ENCODE data around the gene LSP1. TPM values are rescaled to one million over a fixed set of nuclear protein-coding genes. Genes with fewer than 3 reads are reported as not detected.

The LSP1 gene
- total RNA-seq, 2 experiments from 2014 or later = 232 to 303 TPM

DNA sequence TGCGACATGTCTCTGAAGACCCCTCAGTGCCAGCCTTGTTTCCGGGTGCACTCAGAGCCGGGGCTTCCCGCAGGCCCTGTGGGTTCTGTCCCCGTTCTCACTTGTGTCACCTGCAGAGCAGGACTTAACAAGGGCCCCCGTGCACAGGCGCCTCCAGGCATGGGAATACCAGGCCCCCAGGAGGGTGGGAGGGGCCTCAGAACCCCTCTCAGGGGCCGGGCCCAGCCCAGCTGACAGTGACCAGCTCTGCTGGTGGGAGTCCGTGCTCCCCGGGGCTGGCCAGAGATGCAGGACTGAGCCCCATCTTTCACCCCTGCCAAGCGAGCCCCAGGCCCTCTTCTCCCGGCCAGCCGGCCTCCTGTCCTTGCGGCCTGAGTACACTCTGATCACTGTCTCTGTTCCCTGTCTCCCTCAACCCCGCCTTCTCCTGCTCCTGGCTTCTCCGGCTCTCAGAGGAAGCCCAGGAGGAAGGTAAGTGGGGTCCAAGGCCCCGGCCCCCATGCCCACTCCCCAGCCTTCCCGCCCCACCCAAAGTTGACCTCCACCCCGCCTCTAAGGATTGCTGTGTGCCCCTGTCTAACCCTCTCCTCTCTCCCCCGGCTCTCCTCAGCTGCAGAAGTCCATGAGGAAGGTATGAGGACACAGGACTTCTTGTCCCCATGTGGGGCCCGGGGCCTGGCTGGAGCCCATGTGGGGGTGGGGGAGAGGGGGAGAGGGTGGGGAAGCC lies 71.9 kb downstream of the LSP1 start:
- TF ChIP-seq EZH2phosphoT487 (IDR thresholded peaks at IDR 0.05; ENCODE audit: borderline replicate concordance, low read depth, low read length) = no peak
- TF ChIP-seq, protein P1, sequence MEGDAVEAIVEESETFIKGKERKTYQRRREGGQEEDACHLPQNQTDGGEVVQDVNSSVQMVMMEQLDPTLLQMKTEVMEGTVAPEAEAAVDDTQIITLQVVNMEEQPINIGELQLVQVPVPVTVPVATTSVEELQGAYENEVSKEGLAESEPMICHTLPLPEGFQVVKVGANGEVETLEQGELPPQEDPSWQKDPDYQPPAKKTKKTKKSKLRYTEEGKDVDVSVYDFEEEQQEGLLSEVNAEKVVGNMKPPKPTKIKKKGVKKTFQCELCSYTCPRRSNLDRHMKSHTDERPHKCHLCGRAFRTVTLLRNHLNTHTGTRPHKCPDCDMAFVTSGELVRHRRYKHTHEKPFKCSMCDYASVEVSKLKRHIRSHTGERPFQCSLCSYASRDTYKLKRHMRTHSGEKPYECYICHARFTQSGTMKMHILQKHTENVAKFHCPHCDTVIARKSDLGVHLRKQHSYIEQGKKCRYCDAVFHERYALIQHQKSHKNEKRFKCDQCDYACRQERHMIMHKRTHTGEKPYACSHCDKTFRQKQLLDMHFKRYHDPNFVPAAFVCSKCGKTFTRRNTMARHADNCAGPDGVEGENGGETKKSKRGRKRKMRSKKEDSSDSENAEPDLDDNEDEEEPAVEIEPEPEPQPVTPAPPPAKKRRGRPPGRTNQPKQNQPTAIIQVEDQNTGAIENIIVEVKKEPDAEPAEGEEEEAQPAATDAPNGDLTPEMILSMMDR (conservative IDR thresholded peaks at IDR 0.05; ENCODE audit: low read length) = no peak
- H3K36me3 ChIP-seq (ENCODE audit: insufficient read depth, low read length) = no peaks in the 10 kb centered on the region
- no peaks in the 10 kb centered on the region for H3K4me1 ChIP-seq (ENCODE audit: insufficient read depth, low read length, poor library complexity, severe bottlenecking)
- no peak overlapping the region for H2AFZ ChIP-seq (ENCODE audit: low read length)
- no peaks in the 10 kb centered on the region for H3K9me2 ChIP-seq (ENCODE audit: insufficient read depth, low read length)
- no peaks in the 10 kb centered on the region for H4K20me1 ChIP-seq (ENCODE audit: insufficient read depth, low read length)
- DNase-seq (ENCODE audit: low spot score) = no peak
- BruUV-seq (replicated peaks) = no TSS peak
- intact Hi-C loops (cut with micrococcal nuclease; ENCODE audit: unreplicated experiment) = loop anchor here (10.0 kb wide), 1 partner anchor 230 kb away; the partner anchor contains the start of gene KRTAP5-6
- H3K4me2 ChIP-seq (ENCODE audit: low read length) = no peak overlapping the region
- POLR2A ChIA-PET = no interaction called here
- no peaks in the 10 kb centered on the region for H3K79me2 ChIP-seq (ENCODE audit: insufficient read depth, low read depth, low read length)
- H3K4me3 ChIP-seq (ENCODE audit: low read depth, low read length, poor library complexity, severe bottlenecking) = no peak overlapping the region
- no peaks in the 10 kb centered on the region for H3K9me3 ChIP-seq (ENCODE audit: low read length)
- CTCF ChIA-PET (ENCODE audit: unreplicated experiment) = no interaction called here
- no peak overlapping the region for H3K27ac ChIP-seq (ENCODE audit: low read depth, low read length, poor library complexity, severe bottlenecking)

DNA sequence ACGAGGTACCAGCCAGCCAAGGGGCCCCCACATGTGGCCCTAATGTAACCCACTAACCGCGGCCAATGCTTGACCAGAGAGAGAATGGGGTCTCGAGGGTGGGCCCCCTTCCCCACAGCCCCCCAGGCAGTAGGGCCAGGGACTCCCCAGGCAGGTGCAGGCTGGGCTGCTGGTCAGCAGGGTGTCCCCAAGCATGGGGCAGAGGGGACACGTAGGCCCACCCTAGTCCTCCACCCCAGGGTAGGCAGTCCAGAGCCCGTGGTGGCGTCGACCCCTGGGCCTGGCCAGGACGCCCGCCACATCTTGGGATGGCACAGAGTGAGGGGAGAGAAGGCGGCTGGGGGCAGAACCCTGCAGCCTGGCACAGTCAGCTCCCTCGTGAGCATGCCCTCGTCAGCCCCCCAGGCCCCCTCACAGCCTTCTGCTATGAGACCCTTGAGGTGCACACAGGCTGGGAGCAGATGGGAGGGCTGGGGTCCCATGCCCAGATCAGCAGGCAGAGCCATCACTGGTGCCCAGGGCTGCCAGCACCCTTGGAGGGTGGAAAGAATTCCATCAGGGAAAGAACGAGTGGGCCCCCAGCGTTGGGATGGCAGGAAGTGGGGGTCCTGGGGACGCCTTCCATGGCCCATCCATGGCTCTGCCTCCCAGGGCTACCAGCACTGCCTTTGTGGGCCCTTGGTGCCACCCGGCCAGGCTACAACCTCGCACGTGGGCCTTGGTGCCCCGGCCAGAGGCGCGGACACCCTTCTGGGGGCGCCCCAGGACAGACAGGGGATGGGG lies 72.7 kb downstream of the LSP1 start:
- H3K79me2 ChIP-seq (ENCODE audit: insufficient read depth, low read depth, low read length) = no peaks in the 10 kb centered on the region
- H4K20me1 ChIP-seq (ENCODE audit: insufficient read depth, low read length) = no peaks in the 10 kb centered on the region
- intact Hi-C loops (cut with micrococcal nuclease; ENCODE audit: unreplicated experiment) = loop anchor here (10.0 kb wide), 1 partner anchor 231 kb away; the partner anchor contains the start of gene KRTAP5-6
- H3K9me2 ChIP-seq (ENCODE audit: insufficient read depth, low read length) = no peaks in the 10 kb centered on the region
- ChIA-PET POLR2A (no interaction called here), CTCF (ENCODE audit: unreplicated experiment) (no interaction called here)
- no peak for DNase-seq (ENCODE audit: low spot score)
- no peaks in the 10 kb centered on the region for H3K9me3 ChIP-seq (ENCODE audit: low read length)
- no peaks in the 10 kb centered on the region for H3K36me3 ChIP-seq (ENCODE audit: insufficient read depth, low read length)
- no peak overlapping the region for H3K4me3 ChIP-seq (ENCODE audit: low read depth, low read length, poor library complexity, severe bottlenecking)
- TF ChIP-seq, protein P1 (conservative IDR thresholded peaks at IDR 0.05; ENCODE audit: low read length) = no peak
- no peak for TF ChIP-seq EZH2phosphoT487 (IDR thresholded peaks at IDR 0.05; ENCODE audit: borderline replicate concordance, low read depth, low read length)
- H3K4me1 ChIP-seq (ENCODE audit: insufficient read depth, low read length, poor library complexity, severe bottlenecking) = no peaks in the 10 kb centered on the region
- H3K27ac ChIP-seq (ENCODE audit: low read depth, low read length, poor library complexity, severe bottlenecking) = no peak overlapping the region
- BruUV-seq (replicated peaks) = no TSS peak
- H3K4me2 ChIP-seq (ENCODE audit: low read length) = no peak overlapping the region
- H2AFZ ChIP-seq (ENCODE audit: low read length) = no peak overlapping the region
